Smooth muscle cell (in vitro differentiated cells): Measurements from ENCODE around the gene KLHL36. TPM values are rescaled to one million over a fixed set of nuclear protein-coding genes. Genes with fewer than 3 reads are reported as not detected.

Experiments used
- DNase-seq: peaks from one replicate; lab custom pipeline; 2025; ENCODE audit not compliant: unreplicated experiment; lab: John Stamatoyannopoulos, UW
- H2AFZ ChIP-seq: fragments of 200-600 bp; sonication (generic); 2 replicates; pipeline ENCODE4 v1.6.0; 2016; ENCODE audit warnings: antibody characterized with exemption, low read depth, mild to moderate bottlenecking
- H3F3A ChIP-seq: fragments of 200-600 bp; sonication (generic); 2 replicates; pipeline ENCODE4 v1.6.0; 2017; ENCODE audit warnings: antibody characterized with exemption, low read depth
- H3K27ac ChIP-seq: fragments of 200-600 bp; sonication (generic); 2 replicates; pipeline ENCODE4 v1.5.1; 2016; ENCODE audit warnings: low read depth, mild to moderate bottlenecking
- H3K27me3 ChIP-seq: fragments of 200-600 bp; sonication (generic); 2 replicates; pipeline ENCODE4 v1.6.1; 2016; ENCODE audit warnings: low read depth, mild to moderate bottlenecking
- H3K36me3 ChIP-seq: fragments of 200-600 bp; sonication (generic); 2 replicates; pipeline ENCODE4 v1.5.1; 2016; ENCODE audit warnings: low read depth
- H3K4me1 ChIP-seq: fragments of 200-600 bp; sonication (generic); 2 replicates; pipeline ENCODE4 v1.5.1; 2016; ENCODE audit warnings: low read depth
- H3K4me2 ChIP-seq: fragments of 200-600 bp; sonication (generic); 2 replicates; pipeline ENCODE4 v1.6.0; 2016; ENCODE audit warnings: mild to moderate bottlenecking
- H3K4me3 ChIP-seq: fragments of 200-600 bp; sonication (generic); 2 replicates; pipeline ENCODE4 v1.5.1; 2016; ENCODE audit warnings: mild to moderate bottlenecking
- H3K79me2 ChIP-seq: fragments of 200-600 bp; sonication (generic); 2 replicates; pipeline ENCODE4 v1.6.0; 2016; ENCODE audit warnings: low read depth, mild to moderate bottlenecking
- H3K9ac ChIP-seq: fragments of 200-600 bp; sonication (generic); 2 replicates; pipeline ENCODE4 v1.6.0; 2016; ENCODE audit warnings: low read depth
- H3K9me3 ChIP-seq: fragments of 200-600 bp; sonication (generic); replicated peaks from 2 replicates; pipeline ENCODE4 v1.5.1; 2016; ENCODE audit warnings: low read depth
- H4K20me1 ChIP-seq: fragments of 200-600 bp; sonication (generic); 2 replicates; pipeline ENCODE4 v1.6.0; 2016; ENCODE audit warnings: low read depth
- WGBS: methylation state at CpG from one replicate; pipeline ENCODE4 v1.1.7; 2016; ENCODE audit warnings: low lambda C conversion rate; 5-methylcytosine and 5-hydroxymethylcytosine counted together
- polyA plus RNA-seq: library from polyadenylated mRNA; unstranded; fragments of >200 nt; fragmentation: Nextera tagmentation; extraction: Ambion mirVana; gene quantifications from 2 replicates; pipeline ENCODE4 v1.2.1, GENCODE V29; 2016
- total RNA-seq: library from RNA; depleted of rRNA; stranded (reverse); fragments of >200 nt; gene quantifications from 2 replicates; pipeline ENCODE4 v1.2.3, GENCODE V29; 2014
- TF ChIP-seq, protein P1 (sequence below): fragments of 200-600 bp; sonication (generic); IDR thresholded peaks from 2 replicates; pipeline ENCODE4 v1.5.1; 2017; ENCODE audit warnings: borderline replicate concordance, mild to moderate bottlenecking, antibody characterized with exemption; ENCODE audit not compliant: insufficient read depth, poor library complexity, severe bottlenecking

KLHL36 gene
- total and polyA plus RNA-seq, 2 experiments from 2014 or later: 18.0 to 35.4 TPM

DNA sequence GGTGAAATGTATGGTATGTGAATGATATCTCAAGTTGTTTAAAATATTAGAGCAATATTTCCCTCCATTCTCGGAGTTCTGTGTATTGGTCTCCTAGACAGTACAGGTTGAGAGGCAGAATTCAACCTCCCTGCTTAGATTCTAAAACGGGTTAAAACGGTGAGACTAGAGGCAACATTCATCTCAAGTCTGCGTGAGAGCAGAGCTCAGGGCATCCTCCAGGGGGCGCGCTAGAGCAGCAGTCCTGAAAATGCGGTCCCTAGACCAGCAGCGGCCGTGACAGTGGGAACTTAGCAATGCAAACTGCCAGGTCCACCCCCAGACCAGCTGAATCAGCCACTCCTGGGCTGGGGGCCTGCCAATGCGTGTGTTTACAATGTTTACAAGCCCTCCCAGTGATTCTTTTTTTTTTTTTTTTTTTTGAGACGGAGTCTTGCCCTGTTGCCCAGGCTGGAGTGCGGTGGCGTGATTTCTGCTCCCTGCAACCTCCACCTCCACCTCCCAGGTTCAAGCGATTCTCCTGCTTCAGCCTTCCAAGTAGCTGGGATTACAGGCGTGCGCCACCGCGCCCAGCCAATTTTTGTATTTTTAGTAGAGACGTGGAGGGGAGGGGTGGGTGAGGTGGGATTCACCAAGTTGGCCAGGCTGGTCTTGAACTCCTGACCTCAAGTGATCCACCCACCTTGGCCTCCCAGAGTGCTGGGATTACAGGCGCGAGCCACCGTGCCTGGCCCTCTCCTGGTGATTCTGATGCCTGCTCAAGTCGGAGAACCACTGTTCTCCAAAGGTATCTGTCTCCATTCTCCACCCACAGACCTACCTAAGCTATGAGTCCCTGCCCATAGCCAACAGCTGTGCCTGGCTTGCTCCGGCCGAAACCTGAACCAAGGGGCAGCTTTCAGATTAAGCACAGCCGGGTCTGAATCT is 24.2 kb downstream of the KLHL36 start:
- 58% methylated on average over 25 of the region's 26 CpGs for WGBS
- no peak overlapping the region for H3K4me2 ChIP-seq
- H3K9me3 ChIP-seq: no peaks in the 10 kb centered on the region
- DNase-seq: peak; percentile 33
- H4K20me1 ChIP-seq: no peaks in the 10 kb centered on the region
- H2AFZ ChIP-seq: no peak overlapping the region
- no peaks in the 10 kb centered on the region for H3K27me3 ChIP-seq
- no peak overlapping the region for H3K4me3 ChIP-seq
- H3F3A ChIP-seq: no peaks in the 10 kb centered on the region
- no peaks in the 10 kb centered on the region for H3K36me3 ChIP-seq
- no peak overlapping the region for H3K27ac ChIP-seq
- TF ChIP-seq, protein P1, sequence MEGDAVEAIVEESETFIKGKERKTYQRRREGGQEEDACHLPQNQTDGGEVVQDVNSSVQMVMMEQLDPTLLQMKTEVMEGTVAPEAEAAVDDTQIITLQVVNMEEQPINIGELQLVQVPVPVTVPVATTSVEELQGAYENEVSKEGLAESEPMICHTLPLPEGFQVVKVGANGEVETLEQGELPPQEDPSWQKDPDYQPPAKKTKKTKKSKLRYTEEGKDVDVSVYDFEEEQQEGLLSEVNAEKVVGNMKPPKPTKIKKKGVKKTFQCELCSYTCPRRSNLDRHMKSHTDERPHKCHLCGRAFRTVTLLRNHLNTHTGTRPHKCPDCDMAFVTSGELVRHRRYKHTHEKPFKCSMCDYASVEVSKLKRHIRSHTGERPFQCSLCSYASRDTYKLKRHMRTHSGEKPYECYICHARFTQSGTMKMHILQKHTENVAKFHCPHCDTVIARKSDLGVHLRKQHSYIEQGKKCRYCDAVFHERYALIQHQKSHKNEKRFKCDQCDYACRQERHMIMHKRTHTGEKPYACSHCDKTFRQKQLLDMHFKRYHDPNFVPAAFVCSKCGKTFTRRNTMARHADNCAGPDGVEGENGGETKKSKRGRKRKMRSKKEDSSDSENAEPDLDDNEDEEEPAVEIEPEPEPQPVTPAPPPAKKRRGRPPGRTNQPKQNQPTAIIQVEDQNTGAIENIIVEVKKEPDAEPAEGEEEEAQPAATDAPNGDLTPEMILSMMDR: peak; percentile 89
- no peak overlapping the region for H3K9ac ChIP-seq
- no peaks in the 10 kb centered on the region for H3K79me2 ChIP-seq
- no peaks in the 10 kb centered on the region for H3K4me1 ChIP-seq

- H3K4me1 ChIP-seq: no peaks in the 10 kb centered on the region
Observed at GRCh38 chr16:84673203-84673535, 24.9 kb downstream of the KLHL36 start.

GRCh38 chr16:84673561-84673960 is 25.2 kb downstream of the KLHL36 start:
- no peak overlapping the region for H3K9ac ChIP-seq
- H3K4me2 ChIP-seq: no peak overlapping the region
- no peaks in the 10 kb centered on the region for H3K36me3 ChIP-seq
- no peaks in the 10 kb centered on the region for H3K9me3 ChIP-seq
- no peak for DNase-seq
- H2AFZ ChIP-seq: no peak overlapping the region
- no peak overlapping the region for H3K27ac ChIP-seq
- no peaks in the 10 kb centered on the region for H3K79me2 ChIP-seq
- TF ChIP-seq, protein P1: no peak
- no peaks in the 10 kb centered on the region for H3F3A ChIP-seq
- H3K27me3 ChIP-seq: no peaks in the 10 kb centered on the region
- WGBS: 91% methylated on average over 3 of the region's 3 CpGs
- H3K4me3 ChIP-seq: no peak overlapping the region
- no peaks in the 10 kb centered on the region for H4K20me1 ChIP-seq
- H3K4me1 ChIP-seq: no peaks in the 10 kb centered on the region

More at GRCh38 chr16:84673203-84673535, 24.9 kb downstream of the KLHL36 start:
- DNase-seq: no peak
- no peaks in the 10 kb centered on the region for H4K20me1 ChIP-seq
- H3K27me3 ChIP-seq: no peaks in the 10 kb centered on the region
- H3K79me2 ChIP-seq: no peaks in the 10 kb centered on the region
- TF ChIP-seq, protein P1: no peak
- H3K9ac ChIP-seq: no peak overlapping the region
- no peaks in the 10 kb centered on the region for H3K9me3 ChIP-seq
- no peaks in the 10 kb centered on the region for H3K36me3 ChIP-seq
- H3K4me2 ChIP-seq: no peak overlapping the region
- no peak overlapping the region for H2AFZ ChIP-seq
- no peak overlapping the region for H3K27ac ChIP-seq
- no peak overlapping the region for H3K4me3 ChIP-seq
- H3F3A ChIP-seq: no peaks in the 10 kb centered on the region
- 88% methylated on average over 3 of the region's 3 CpGs for WGBS
